ENCODE data around the gene IGFLR1.

Gene IGFLR1

GRCh38 chr19:35742121-35742724 is at the start of gene IGFLR1:
Gene IGFLR1 (minus strand): TSS chr19:35742452. CDS start chr19:35741180, 1,272 bp downstream.
- DNase-seq (ENCODE audit: low spot score) = no peak

GRCh38 chr19:35791814-35792279 is 49.6 kb upstream of the IGFLR1 start:
- DNase-seq (ENCODE audit: low spot score) = no peak

- DNase-seq (ENCODE audit: low spot score) = no peak
Measured at GRCh38 chr19:35790981-35791813, 48.9 kb upstream of the IGFLR1 start.

GRCh38 chr19:35789978-35790944 is 48.0 kb upstream of the IGFLR1 start:
- no peak for DNase-seq (ENCODE audit: low spot score)

GRCh38 chr19:35789195-35789977 is 47.1 kb upstream of the IGFLR1 start:
- DNase-seq (ENCODE audit: low spot score) = no peak

GRCh38 chr19:35788205-35788960 is 46.1 kb upstream of the IGFLR1 start:
- DNase-seq (ENCODE audit: low spot score) = no peak

GRCh38 chr19:35787227-35787799 is 45.1 kb upstream of the IGFLR1 start:
- no peak for DNase-seq (ENCODE audit: low spot score)

GRCh38 chr19:35786299-35787160 is 44.3 kb upstream of the IGFLR1 start:
- no peak for DNase-seq (ENCODE audit: low spot score)

GRCh38 chr19:35785339-35785627 is 43.0 kb upstream of the IGFLR1 start:
- DNase-seq (ENCODE audit: low spot score) = no peak

- DNase-seq (ENCODE audit: low spot score) = no peak
Measured at GRCh38 chr19:35784503-35785338, 42.5 kb upstream of the IGFLR1 start.

GRCh38 chr19:35783469-35784434 is 41.5 kb upstream of the IGFLR1 start:
- no peak for DNase-seq (ENCODE audit: low spot score)

GRCh38 chr19:35782589-35782988 is 40.3 kb upstream of the IGFLR1 start:
- DNase-seq (ENCODE audit: low spot score) = no peak

- no peak for DNase-seq (ENCODE audit: low spot score)
Measured at GRCh38 chr19:35781650-35782049, 39.4 kb upstream of the IGFLR1 start.

GRCh38 chr19:35780717-35781116 is 38.5 kb upstream of the IGFLR1 start:
- DNase-seq (ENCODE audit: low spot score) = no peak

GRCh38 chr19:35780058-35780457 is 37.8 kb upstream of the IGFLR1 start:
- no peak for DNase-seq (ENCODE audit: low spot score)

GRCh38 chr19:35779033-35779432 is 36.8 kb upstream of the IGFLR1 start:
- DNase-seq (ENCODE audit: low spot score) = no peak

GRCh38 chr19:35777961-35778360 is 35.7 kb upstream of the IGFLR1 start:
- no peak for DNase-seq (ENCODE audit: low spot score)
